ENCODE results near the gene SPTB.
A peak's percentile ranks its signal among the peaks of the same experiment; 100 is the strongest.

The SPTB gene

DNA sequence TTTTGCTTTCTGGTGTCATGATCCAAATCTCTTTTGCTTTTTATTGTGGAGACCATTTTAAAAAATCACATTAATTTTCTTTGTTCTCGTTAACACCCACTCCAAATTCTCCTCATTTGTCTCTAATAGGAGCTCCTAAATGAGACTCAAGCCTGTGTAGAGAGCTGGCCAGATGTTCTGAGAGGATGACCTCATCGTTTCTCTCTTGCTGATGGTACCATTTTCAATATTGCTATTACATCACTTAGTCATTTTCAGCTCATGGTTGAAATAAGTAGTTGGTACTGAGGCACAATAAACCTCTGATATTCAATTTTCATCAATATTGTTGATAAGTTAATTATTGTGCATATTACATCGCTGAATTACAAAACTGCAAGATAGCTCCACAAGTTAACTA lies 31.5 kb downstream of the SPTB start:
- no peak for DNase-seq

DNA sequence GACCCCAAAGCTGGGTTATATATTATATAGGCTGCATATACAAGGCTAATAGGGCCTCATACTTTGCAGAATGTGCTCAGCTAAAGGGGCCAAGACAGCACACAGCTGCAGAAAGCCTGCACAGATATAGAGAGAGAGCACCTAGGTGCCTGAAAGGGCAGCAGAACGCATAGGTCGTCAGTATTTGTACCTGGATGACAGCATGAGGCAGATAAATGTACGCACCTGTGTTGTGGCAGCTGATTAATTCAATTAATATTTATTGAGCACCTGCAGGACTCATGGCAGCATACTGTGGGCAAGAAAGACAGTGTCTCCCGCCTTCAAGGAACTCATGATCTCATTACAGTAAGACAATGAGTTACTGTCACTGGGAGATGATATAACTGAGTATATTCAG lies 33.4 kb downstream of the SPTB start:
- no peak for DNase-seq

- no peak for DNase-seq
These were observed 33.8 kb downstream of the SPTB start for GRCh38 chr14:64845878-64846277.

GRCh38 chr14:64844969-64845536 lies 34.7 kb downstream of the SPTB start:
- DNase-seq: no peak

- DNase-seq: no peak
These were observed 35.4 kb downstream of the SPTB start for GRCh38 chr14:64844272-64844671.

DNA sequence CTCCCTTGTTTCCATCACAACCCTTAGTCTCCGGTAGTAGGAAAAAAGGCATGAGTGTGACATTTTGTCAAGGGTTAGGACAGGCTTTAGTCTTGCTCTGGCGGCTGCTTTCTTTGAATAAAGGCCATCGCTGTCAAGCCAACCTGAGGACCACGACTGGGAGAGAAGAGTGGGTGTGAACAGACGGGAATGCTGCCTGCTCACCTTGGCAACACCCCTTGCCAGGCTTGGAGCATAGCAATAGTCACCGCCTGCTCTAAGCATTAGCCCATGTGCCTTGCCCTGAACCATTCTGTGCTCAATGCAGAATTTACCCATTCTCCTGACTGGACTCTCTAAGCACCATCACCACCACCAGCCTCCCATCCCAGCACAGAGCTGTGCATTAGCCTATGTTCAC lies 36.2 kb downstream of the SPTB start:
- DNase-seq: no peak

GRCh38 chr14:64841772-64842750 lies 37.6 kb downstream of the SPTB start:
- DNase-seq: no peak

- DNase-seq: no peak
These were observed 38.5 kb downstream of the SPTB start for GRCh38 chr14:64841121-64841651.

DNA sequence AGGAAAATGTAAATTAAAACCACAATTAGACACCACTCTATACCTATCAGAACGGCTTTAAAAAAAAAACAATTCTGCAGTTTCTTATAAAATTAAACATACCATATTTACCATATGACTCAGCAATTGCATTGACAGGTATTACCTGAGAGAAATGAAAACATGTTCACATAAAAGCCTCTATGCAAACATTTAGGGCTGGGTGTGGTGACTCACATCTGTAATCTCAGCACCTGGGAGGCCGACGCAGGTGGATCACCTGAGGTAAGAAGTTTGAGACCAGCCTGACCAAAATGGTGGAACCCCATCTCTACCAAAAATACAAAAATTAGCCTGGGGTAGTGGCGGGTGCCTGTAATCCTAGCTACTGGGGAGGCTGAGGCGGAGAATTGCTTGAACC lies 41.1 kb downstream of the SPTB start:
- no peak for DNase-seq

DNA sequence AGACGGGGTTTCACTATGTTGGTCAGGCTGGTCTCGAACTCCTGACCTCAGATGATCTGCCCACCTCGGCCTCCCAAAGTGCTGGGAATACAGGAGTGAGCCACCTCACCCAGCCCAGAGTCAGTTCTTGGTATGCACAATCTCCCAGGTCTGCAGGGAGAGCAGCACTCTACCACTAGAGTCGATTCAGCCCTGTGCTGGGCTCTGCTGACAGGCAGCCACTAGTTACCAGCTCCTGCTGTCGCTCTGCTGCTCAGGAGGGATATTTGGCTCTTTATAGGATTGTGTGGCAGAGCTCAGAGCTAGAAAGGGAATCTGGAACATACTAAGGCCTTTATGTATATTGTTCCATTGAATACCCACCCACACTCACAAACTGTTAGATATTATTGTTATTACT lies 44.3 kb downstream of the SPTB start:
- no peak for DNase-seq

- DNase-seq: no peak
These were observed 44.7 kb downstream of the SPTB start for GRCh38 chr14:64834965-64835364.

GRCh38 chr14:64831419-64831818 lies 48.3 kb downstream of the SPTB start:
- DNase-seq: no peak

- no peak for DNase-seq
These were observed 48.7 kb downstream of the SPTB start for GRCh38 chr14:64830961-64831360.

- DNase-seq: no peak
These were observed 51.6 kb downstream of the SPTB start for GRCh38 chr14:64828071-64828470.

DNA sequence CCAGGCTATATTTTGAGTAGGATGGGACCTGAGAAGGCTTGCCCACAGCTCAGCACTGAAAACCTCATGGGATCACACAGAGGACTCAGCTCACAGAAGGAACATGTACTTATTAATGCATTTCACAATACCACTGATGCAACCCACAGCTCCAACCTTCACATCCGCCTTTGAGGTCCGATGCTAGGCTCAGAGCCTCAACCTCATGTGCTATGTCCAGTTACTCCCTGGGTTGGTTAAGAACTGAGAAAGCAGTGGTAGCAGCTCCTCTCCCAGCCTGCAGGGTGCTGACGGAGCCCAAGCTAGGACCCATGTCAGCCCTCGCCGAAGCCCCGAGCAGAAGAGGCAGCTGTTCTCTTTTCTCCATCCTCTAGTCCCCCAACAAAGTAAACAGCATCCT lies 52.9 kb downstream of the SPTB start:
- no peak for DNase-seq

GRCh38 chr14:64826333-64826732 lies 53.4 kb downstream of the SPTB start:
- DNase-seq: no peak

DNA sequence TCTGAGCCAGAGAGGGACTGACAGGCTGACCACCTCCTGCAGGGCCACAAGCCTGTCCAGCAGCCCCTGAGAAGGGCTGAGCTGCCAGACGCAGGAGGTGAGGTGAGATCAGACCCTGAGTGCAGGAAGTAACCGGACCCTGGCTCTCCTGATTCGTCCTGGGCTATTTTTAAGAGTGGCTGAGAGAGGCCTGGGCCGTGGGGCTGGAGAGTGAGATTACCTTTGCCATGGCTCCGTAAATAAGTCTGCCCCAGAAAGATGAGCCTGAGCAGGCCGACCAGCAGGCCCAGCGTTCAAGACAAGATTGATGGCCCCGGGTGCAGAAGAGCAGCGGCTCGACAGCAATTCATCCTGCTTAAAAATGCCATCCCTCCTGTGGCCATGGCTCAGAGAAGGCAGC lies 54.2 kb downstream of the SPTB start:
- DNase-seq: no peak

DNA sequence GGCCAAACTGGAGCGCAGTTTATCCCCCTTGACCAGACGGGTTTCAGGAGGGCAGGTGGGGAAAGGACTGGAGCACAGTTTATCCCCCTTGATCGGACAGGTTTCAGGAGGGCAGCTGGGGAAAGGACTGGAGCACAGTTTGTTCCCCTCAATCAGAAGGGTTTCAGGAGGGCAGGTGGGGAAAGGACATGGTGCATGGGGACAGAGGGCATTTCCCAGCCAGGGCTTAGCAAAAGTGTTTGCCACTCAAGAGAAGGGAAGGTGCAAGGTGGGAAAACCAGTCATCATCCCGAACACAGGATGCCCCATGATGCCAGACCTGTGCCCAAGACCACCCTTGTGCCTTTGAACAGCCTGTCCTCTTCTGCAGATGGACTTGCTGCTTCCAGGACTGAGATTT lies 54.7 kb downstream of the SPTB start:
- DNase-seq: no peak

GRCh38 chr14:64824471-64824870 lies 55.2 kb downstream of the SPTB start:
- no peak for DNase-seq

- peak; percentile 87 for DNase-seq
These were observed 56.3 kb downstream of the SPTB start for GRCh38 chr14:64823305-64823861.

DNA sequence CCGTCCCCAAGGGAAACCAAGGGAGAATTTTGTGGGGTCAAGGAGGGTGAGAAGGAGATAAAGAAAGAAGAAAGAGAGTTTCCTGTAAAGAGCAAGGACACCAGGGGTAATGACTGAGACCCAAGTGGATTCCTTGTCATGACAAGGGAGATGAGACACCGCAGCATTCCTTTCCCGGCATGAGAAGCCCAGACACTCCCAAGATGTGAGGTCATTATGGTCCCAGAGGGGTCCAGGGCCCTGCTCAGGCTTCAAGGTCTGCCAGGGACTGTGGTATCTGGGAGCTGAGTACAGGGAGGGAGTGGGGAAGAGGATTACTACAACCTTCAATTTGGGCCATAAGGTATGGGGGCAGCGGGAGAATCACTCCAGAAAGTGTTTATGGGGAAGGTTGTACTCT lies 58.1 kb downstream of the SPTB start:
- DNase-seq: no peak

DNA sequence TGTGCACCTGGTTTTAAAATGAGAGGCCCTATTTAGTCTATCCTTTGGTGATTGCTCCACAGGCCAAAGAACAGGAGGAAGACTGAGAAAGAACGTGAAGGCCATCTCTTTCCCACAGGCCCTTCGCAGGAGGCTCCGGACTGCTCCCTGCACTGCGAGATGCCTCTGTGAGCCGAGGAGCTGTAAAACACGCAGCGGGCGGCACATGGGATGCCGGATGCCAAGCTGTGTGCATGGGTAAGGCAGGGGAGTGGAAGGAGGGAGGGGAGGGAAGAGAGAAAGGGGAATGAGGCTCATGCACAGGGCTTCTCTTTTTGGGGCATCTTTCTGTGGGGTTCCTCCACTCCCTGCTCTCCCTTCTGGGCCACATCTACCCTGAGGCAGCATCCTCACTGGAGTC lies 61.6 kb downstream of the SPTB start:
- no peak for DNase-seq

GRCh38 chr14:64817631-64818030 lies 62.1 kb downstream of the SPTB start:
- DNase-seq: no peak

DNA sequence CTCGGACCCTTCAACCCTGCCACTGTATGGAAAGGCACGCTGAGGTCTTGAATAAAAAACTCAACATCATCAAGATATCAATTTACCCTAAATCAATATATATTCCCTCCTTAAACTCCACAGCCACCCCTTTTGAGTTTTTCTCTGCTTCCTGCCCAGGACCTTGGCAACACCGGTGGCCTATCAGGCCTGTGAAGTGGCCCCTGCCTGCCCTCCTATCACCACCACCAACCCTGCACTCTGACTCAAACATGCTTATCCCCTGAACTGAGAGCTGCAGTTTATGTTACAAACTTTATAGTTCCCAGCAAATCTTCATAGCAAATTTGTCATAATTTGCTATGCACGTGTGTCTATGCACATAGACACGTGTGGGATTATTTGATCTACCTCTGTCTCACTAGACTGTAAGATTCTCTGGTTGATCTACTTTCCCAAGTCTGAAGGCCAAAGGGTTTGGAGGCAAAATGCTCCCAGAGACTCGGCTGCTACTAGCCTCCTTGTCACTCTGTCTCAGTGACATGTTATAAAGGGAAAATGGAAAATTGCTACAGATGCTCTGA lies 63.4 kb downstream of the SPTB start:
- no peak for DNase-seq
